GM12878 (cell line): ENCODE data around the gene METTL2B. TPM values are rescaled to one million over a fixed set of nuclear protein-coding genes. Genes with fewer than 3 reads are reported as not detected.

Experiments used
- ATAC-seq: fragments of 200-7000 bp; cut with Tn5 transposase; 3 replicates; pipeline ENCODE4 v1.9.1; 2020; ENCODE audit warnings: mild to moderate bottlenecking, moderate library complexity
- BruUV-seq: library from RNA; stranded (reverse); fragments of 400-500 nt; replicated peaks from 2 replicates; lab custom pipeline; 2021; lab: Mats Ljungman, UMichigan
- CTCF ChIA-PET: fragments of 300-600 bp; sonication (Branson Sonifier 250); formaldehyde crosslinking; extraction: SDS; loops from one replicate; lab custom pipeline; 2021; ENCODE audit warnings: inconsistent platforms; lab: Yijun Ruan, JAX
- POLR2A ChIA-PET: fragments of 350-600 bp; formaldehyde crosslinking; extraction: SDS; loops from one replicate; lab custom pipeline; 2021; ENCODE audit warnings: inconsistent platforms; lab: Charles Lee
- RAD21 ChIA-PET: fragments of 300-600 bp; sonication (Branson Sonifier 250); formaldehyde crosslinking; loops from one replicate; lab custom pipeline; 2023; ENCODE audit warnings: antibody characterized with exemption; ENCODE audit not compliant: unreplicated experiment; lab: Charles Lee
- SMC1A ChIA-PET: fragments of 300-600 bp; sonication (Branson Sonifier 250); formaldehyde crosslinking; loops from one replicate; lab custom pipeline; 2023; ENCODE audit not compliant: unreplicated experiment, uncharacterized antibody; lab: Charles Lee
- DNase-seq: peaks from one replicate; pipeline ENCODE4 v3.0.0-alpha.2; 2011; ENCODE audit warnings: low read depth, low spot score
- FAIRE-seq: peaks from 3 replicates; lab custom pipeline; 2011; peaks lifted over from hg19 to GRCh38; lab: Jason Lieb, UNC
- H2AFZ ChIP-seq: 2 replicates; pipeline ENCODE4 v1.6.0; 2011; ENCODE audit warnings: low read depth, low read length, control low read depth; ENCODE audit not compliant: control insufficient read depth
- H3K27ac ChIP-seq: 2 replicates; pipeline ENCODE4 v1.5.1; 2011; ENCODE audit warnings: control low read depth; ENCODE audit not compliant: control insufficient read depth, insufficient read depth
- H3K27me3 ChIP-seq, 2 experiments: replicated peaks in 1 of 2; 2 replicates each; pipeline versions ENCODE4 v1.6.0 to v1.6.1; 2011; ENCODE audit warnings: low read length in 1 of 2; ENCODE audit not compliant: control insufficient read depth in 2 of 2, insufficient read depth in 2 of 2
- H3K36me3 ChIP-seq, 2 experiments: 2 replicates each; pipeline ENCODE4 v1.5.1; 2011; ENCODE audit warnings: low read length in 1 of 2; ENCODE audit not compliant: control insufficient read depth in 2 of 2, insufficient read depth in 2 of 2
- H3K4me1 ChIP-seq: 2 replicates; pipeline ENCODE4 v1.6.1; 2011; ENCODE audit warnings: mild to moderate bottlenecking, low read length, moderate library complexity, mixed read lengths; ENCODE audit not compliant: control insufficient read depth, insufficient read depth
- H3K4me2 ChIP-seq: 2 replicates; pipeline ENCODE4 v1.6.0; 2011; ENCODE audit warnings: control low read depth; ENCODE audit not compliant: control insufficient read depth, insufficient read depth
- H3K4me3 ChIP-seq: fragments of 200-600 bp; sonication (generic); 2 replicates; pipeline ENCODE4 v1.5.1; 2016
- H3K79me2 ChIP-seq: 2 replicates; pipeline ENCODE4 v1.6.0; 2011; ENCODE audit warnings: low read length; ENCODE audit not compliant: control insufficient read depth, insufficient read depth
- H3K9ac ChIP-seq: 2 replicates; pipeline ENCODE4 v1.8.0; 2011; ENCODE audit warnings: low read length, control low read depth, mixed read lengths; ENCODE audit not compliant: control insufficient read depth, insufficient read depth
- H3K9me3 ChIP-seq: replicated peaks from 3 replicates; pipeline ENCODE4 v1.5.1; 2011; ENCODE audit warnings: mild to moderate bottlenecking, low read length; ENCODE audit not compliant: control insufficient read depth, insufficient read depth
- H4K20me1 ChIP-seq: 2 replicates; pipeline ENCODE4 v1.6.0; 2011; ENCODE audit not compliant: control insufficient read depth, insufficient read depth
- CBX5 ChIP-seq: sonication (generic); IDR thresholded peaks from 2 replicates; pipeline ENCODE4 v1.6.1; 2016; ENCODE audit warnings: low read depth, moderate library complexity, mild to moderate bottlenecking, inconsistent platforms
- CREM ChIP-seq: IDR thresholded peaks from 2 replicates; pipeline ENCODE4 v1.6.1; 2014; ENCODE audit warnings: antibody characterized with exemption, low read depth
- FOS ChIP-seq: IDR thresholded peaks from 3 replicates; pipeline ENCODE4 v1.6.1; 2011; ENCODE audit warnings: borderline replicate concordance; ENCODE audit not compliant: insufficient read length; ENCODE audit errors: extremely low read depth
- KLF5 ChIP-seq: fragments of 450-650 bp; IDR thresholded peaks from 2 replicates; pipeline ENCODE4 v1.6.1; 2014; ENCODE audit warnings: mild to moderate bottlenecking; ENCODE audit not compliant: partially characterized antibody
- NFYA ChIP-seq: IDR thresholded peaks from 2 replicates; pipeline ENCODE4 v1.6.1; 2011; ENCODE audit warnings: low read depth, mild to moderate bottlenecking, low read length, improper control_type of control experiment, borderline replicate concordance
- RAD21 ChIP-seq: IDR thresholded peaks from 2 replicates; pipeline ENCODE4 v1.6.1; 2011; ENCODE audit warnings: mild to moderate bottlenecking, low read depth, low read length, moderate library complexity; ENCODE audit not compliant: insufficient read depth
- SMAD1 ChIP-seq: fragments of 450-650 bp; IDR thresholded peaks from 2 replicates; pipeline ENCODE4 v1.6.1; 2018; ENCODE audit warnings: mild to moderate bottlenecking, low read depth; ENCODE audit not compliant: partially characterized antibody
- TCF3 ChIP-seq: IDR thresholded peaks from 2 replicates; pipeline ENCODE4 v1.6.1; 2012; ENCODE audit warnings: low read depth, mild to moderate bottlenecking, low read length, borderline replicate concordance; ENCODE audit not compliant: insufficient read depth
- ZSCAN29 ChIP-seq: fragments of 450-650 bp; IDR thresholded peaks from 2 replicates; pipeline ENCODE4 v1.6.1; 2017; ENCODE audit warnings: mild to moderate bottlenecking, moderate library complexity
- WGBS: methylation state at CpG from one replicate; pipeline ENCODE4 v1.1.6; 2016; ENCODE audit warnings: low lambda C conversion rate; ENCODE audit not compliant: insufficient replicate concordance, insufficient coverage; ENCODE audit errors: missing lambda C conversion rate; 5-methylcytosine and 5-hydroxymethylcytosine counted together
- in situ Hi-C: fragments of 300-500 bp; cut with MboI; formaldehyde crosslinking; loops from 9 replicates; pipeline ENCODE4 v1.14.3; 2018; ENCODE audit warnings: mixed read lengths
- intact Hi-C: fragments of 100-400 bp; cut with micrococcal nuclease; formaldehyde crosslinking; loops from one replicate; pipeline ENCODE4 v1.14.2; 2022; ENCODE audit not compliant: unreplicated experiment
- polyA plus RNA-seq, 11 experiments: library from polyadenylated mRNA; depleted of rRNA in 4 of 11; unstranded in 6 of 11; stranded (reverse) in 5 of 11; fragments of >200 nt; fragmentation: Nextera tagmentation in 4 of 11; fragmentation: Illumina TruSeq in 1 of 11; extraction: Ambion mirVana in 4 of 11; extraction: Trizol in 1 of 11; gene quantifications; 1 replicate in 1 of 11; 2 replicates in 10 of 11; pipeline versions ENCODE4 v1.2.1 to v1.2.3, GENCODE V29; 2011 to 2016; ENCODE audit warnings: inconsistent platforms in 2 of 11, missing spikeins in 2 of 11, low read depth in 1 of 11
- total RNA-seq, 4 experiments: library from RNA; depleted of rRNA in 3 of 4; stranded (reverse); fragments of >200 nt in 3 of 4; fragmentation: Illumina TruSeq in 1 of 4; extraction: Trizol in 1 of 4; gene quantifications; 2 replicates each; pipeline versions ENCODE4 v1.2.1 to v1.2.3, GENCODE V29; 2013 to 2021
- TF ChIP-seq, protein P1 (sequence below): IDR thresholded peaks from 2 replicates; pipeline ENCODE4 v1.6.1; 2011; ENCODE audit warnings: borderline replicate concordance, low read depth, mild to moderate bottlenecking, moderate library complexity, mixed read lengths, low read length; ENCODE audit not compliant: insufficient read depth; ENCODE audit errors: extremely low read length
- TF ChIP-seq, protein P2 (sequence below): IDR thresholded peaks from 2 replicates; pipeline ENCODE4 v1.6.1; 2011; ENCODE audit warnings: low read depth, mild to moderate bottlenecking, low read length, moderate library complexity, borderline replicate concordance; ENCODE audit errors: extremely low read depth
- TF ChIP-seq, protein P3 (sequence below): fragments of 450-650 bp; conservative IDR thresholded peaks from 2 replicates; pipeline ENCODE4 v1.6.1; 2017; ENCODE audit warnings: mild to moderate bottlenecking, moderate library complexity
- TF ChIP-seq, protein P4 (sequence below): IDR thresholded peaks from 2 replicates; pipeline ENCODE4 v1.6.1; 2012; ENCODE audit warnings: low read length, inconsistent platforms
- TF ChIP-seq, protein P5 (sequence below): fragments of 450-650 bp; IDR thresholded peaks from 2 replicates; pipeline ENCODE4 v1.6.1; 2014; ENCODE audit warnings: mild to moderate bottlenecking

The METTL2B gene
- total and polyA plus RNA-seq, 10 of the 15 experiments (the other 5 are each of a cell fraction or from before 2014, with no cell fraction given): 18.9 to 48.4 (median 37.3) TPM

DNA sequence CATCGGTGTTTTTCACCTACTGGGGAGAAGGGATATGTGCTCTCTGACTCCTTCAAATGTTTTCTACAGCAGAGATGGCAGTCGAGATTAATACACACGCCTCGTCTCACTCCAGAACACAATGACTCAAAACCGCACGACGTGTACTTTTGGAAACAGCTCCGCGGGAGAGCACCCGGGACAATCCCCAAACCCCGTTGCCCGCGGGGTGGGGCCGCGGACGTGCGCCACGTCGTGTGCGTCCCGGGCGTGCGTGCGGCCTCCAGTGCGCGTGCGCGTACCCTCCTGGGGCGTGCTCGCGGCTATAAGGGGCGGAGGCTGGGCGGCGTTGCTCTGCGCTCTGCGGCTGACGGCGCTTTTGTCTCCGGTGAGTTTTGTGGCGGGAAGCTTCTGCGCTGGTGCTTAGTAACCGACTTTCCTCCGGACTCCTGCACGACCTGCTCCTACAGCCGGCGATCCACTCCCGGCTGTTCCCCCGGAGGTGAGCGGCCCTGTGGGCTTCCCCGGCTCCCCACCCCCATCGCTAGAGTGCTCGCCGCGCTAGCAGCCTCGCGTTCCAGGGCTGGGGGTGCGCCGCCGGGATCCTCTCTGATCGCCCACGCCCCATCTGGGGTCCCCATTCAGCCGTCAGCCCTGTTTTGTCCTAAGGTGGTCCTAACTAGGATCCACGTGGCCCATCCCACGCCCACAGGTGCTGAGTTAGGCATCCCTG is 20.8 kb upstream of the METTL2B start, which contains the start of gene HILPDA:
TSS of gene HILPDA (plus strand) at position 336 of the 712 bp plus-strand sequence. CDS start 1,391 bp downstream, outside the sequence.
- Histone ChIP-seq H3K4me3 (peak within 1 kb of the TSS; percentile 78), H4K20me1 (no peaks in the 10 kb centered on the region), H3K27ac (peak within 1 kb of the TSS; percentile 84), H3K9me3 (no peaks in the 10 kb centered on the region; the same call in 2 of the 3 replicates), H3K9ac (peak within 1 kb of the TSS; percentile 80), H3K4me2 (peak within 1 kb of the TSS; percentile 97), H3K36me3 (peaks cover 0 to 4% of the 10 kb centered on the region in 2 experiments; a peak in 1 of 4 replicates), H3K4me1 (peaks cover 29% of the 10 kb centered on the region), H3K79me2 (peaks cover 46% of the 10 kb centered on the region), H2AFZ (peak within 1 kb of the TSS; percentile 64), H3K27me3 (no peaks in the 10 kb centered on the region)
- ChIA-PET SMC1A (interaction anchor here (0.9 to 1.5 kb wide), 9 partner anchors 11 to 108 kb away, joined by 3 to 7 read pairs (median 3); no protein-coding TSS in a partner anchor), POLR2A (interaction anchor here (0.6 to 4.8 kb wide), 8 partner anchors 11 to 563 kb away, joined by 3 to 52 read pairs (median 4); partner anchors contain the start of gene RBM28), RAD21 (interaction anchor here (0.9 to 4.6 kb wide), 10 partner anchors 10 to 507 kb away, joined by 3 to 28 read pairs (median 4); no protein-coding TSS in a partner anchor), CTCF (interaction anchor here (0.8 to 11.3 kb wide), 5 partner anchors 11 to 1385 kb away, joined by 3 to 227 read pairs (median 3); no protein-coding TSS in a partner anchor)
- ATAC-seq: peak; percentile 90
- peak; percentile 27 for FAIRE-seq
- BruUV-seq: TSS peak; percentile 55
- intact Hi-C loops (loop anchor here (10.0 kb wide), 1 partner anchor 429 kb away; no protein-coding TSS in a partner anchor), in situ Hi-C loops (no loop called here)
- WGBS: 1% methylated on average over 64 of the region's 64 CpGs
- DNase-seq: peak; percentile 91
- TF ChIP-seq SMAD1 (no peak), FOS (no peak), CBX5 (0 out of 2 replicates have a peak, but pooled peaks have one; percentile 29), RAD21 (no peak), KLF5 (no peak), ZSCAN29 (no peak), CREM (peak; percentile 83), TCF3 (no peak), NFYA (no peak)
- TF ChIP-seq, protein P1, sequence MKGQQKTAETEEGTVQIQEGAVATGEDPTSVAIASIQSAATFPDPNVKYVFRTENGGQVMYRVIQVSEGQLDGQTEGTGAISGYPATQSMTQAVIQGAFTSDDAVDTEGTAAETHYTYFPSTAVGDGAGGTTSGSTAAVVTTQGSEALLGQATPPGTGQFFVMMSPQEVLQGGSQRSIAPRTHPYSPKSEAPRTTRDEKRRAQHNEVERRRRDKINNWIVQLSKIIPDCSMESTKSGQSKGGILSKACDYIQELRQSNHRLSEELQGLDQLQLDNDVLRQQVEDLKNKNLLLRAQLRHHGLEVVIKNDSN: no peak
- TF ChIP-seq, protein P2, sequence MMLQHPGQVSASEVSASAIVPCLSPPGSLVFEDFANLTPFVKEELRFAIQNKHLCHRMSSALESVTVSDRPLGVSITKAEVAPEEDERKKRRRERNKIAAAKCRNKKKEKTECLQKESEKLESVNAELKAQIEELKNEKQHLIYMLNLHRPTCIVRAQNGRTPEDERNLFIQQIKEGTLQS: no peak
- TF ChIP-seq, protein P3, sequence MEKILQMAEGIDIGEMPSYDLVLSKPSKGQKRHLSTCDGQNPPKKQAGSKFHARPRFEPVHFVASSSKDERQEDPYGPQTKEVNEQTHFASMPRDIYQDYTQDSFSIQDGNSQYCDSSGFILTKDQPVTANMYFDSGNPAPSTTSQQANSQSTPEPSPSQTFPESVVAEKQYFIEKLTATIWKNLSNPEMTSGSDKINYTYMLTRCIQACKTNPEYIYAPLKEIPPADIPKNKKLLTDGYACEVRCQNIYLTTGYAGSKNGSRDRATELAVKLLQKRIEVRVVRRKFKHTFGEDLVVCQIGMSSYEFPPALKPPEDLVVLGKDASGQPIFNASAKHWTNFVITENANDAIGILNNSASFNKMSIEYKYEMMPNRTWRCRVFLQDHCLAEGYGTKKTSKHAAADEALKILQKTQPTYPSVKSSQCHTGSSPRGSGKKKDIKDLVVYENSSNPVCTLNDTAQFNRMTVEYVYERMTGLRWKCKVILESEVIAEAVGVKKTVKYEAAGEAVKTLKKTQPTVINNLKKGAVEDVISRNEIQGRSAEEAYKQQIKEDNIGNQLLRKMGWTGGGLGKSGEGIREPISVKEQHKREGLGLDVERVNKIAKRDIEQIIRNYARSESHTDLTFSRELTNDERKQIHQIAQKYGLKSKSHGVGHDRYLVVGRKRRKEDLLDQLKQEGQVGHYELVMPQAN: peak; percentile 87
- TF ChIP-seq, protein P4, sequence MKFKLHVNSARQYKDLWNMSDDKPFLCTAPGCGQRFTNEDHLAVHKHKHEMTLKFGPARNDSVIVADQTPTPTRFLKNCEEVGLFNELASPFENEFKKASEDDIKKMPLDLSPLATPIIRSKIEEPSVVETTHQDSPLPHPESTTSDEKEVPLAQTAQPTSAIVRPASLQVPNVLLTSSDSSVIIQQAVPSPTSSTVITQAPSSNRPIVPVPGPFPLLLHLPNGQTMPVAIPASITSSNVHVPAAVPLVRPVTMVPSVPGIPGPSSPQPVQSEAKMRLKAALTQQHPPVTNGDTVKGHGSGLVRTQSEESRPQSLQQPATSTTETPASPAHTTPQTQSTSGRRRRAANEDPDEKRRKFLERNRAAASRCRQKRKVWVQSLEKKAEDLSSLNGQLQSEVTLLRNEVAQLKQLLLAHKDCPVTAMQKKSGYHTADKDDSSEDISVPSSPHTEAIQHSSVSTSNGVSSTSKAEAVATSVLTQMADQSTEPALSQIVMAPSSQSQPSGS: no peak
- TF ChIP-seq, protein P5, sequence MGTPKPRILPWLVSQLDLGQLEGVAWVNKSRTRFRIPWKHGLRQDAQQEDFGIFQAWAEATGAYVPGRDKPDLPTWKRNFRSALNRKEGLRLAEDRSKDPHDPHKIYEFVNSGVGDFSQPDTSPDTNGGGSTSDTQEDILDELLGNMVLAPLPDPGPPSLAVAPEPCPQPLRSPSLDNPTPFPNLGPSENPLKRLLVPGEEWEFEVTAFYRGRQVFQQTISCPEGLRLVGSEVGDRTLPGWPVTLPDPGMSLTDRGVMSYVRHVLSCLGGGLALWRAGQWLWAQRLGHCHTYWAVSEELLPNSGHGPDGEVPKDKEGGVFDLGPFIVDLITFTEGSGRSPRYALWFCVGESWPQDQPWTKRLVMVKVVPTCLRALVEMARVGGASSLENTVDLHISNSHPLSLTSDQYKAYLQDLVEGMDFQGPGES: no peak
